ENCODE data around the gene CRTAC1.

GRCh38 chr10:97895915-97896314 is 134.5 kb downstream of the CRTAC1 start:
- peak; percentile 48 for TF ChIP-seq POLR2A (IDR thresholded peaks at IDR 0.05; ENCODE audit: low read depth, low read length)
- no peak for TF ChIP-seq EZH2 (IDR thresholded peaks at IDR 0.05; ENCODE audit: borderline replicate concordance, low read depth, low read length, severe bottlenecking)
- TF ChIP-seq POLR2AphosphoS5 (IDR thresholded peaks at IDR 0.05; ENCODE audit: insufficient read depth, low read depth, low read length): peak; percentile 74
- TF ChIP-seq CTCF (IDR thresholded peaks at IDR 0.05; ENCODE audit: extremely low read depth in 1 of 2, insufficient read depth in 1 of 2, low read depth in 1 of 2, low read length in 2 of 2): no peak
- TF ChIP-seq MYC (IDR thresholded peaks at IDR 0.05; ENCODE audit: low read depth, low read length): no peak
- TF ChIP-seq, protein P1, sequence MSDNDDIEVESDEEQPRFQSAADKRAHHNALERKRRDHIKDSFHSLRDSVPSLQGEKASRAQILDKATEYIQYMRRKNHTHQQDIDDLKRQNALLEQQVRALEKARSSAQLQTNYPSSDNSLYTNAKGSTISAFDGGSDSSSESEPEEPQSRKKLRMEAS (IDR thresholded peaks at IDR 0.05; ENCODE audit: insufficient read depth, insufficient read length): peak; percentile 16
